ENCODE measurements around the gene GPC6. TPM values are rescaled to one million over a fixed set of nuclear protein-coding genes. Genes with fewer than 3 reads are reported as not detected.

Gene GPC6
- total RNA-seq, 1 donor from 2014 or later = 13.8 TPM

DNA sequence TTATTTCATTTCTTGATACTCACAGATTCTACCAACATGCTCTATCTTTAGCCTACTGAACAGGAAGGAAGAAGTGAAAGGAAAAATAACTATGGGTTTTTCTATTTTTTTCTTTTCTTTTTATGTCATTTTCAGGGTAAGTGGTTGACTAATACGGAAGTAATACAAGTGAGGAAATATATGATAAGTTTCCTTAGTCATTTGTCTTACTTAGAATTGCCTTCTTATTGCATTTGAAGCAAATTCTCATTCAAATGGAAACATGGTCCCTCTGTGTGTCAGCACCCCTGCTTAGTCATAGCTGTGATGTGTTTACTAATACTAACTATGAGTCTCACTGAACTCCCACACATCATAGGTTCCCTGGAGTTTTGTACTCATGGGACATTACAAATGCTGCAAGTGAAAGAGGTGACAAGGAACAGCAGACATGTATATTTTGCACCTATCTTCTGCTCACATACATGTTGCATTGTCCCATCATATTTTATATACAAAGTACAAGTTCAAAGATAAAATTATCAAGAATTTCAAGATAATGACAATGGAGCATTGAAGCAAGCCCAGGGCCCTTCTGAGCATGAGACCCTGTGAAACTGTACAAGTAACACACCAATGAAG is 1192.8 kb downstream of the GPC6 start:
- Histone ChIP-seq H3K36me3 (no peaks in the 10 kb centered on the region), H3K9me3 (no peaks in the 10 kb centered on the region), H3K4me3 (no peak overlapping the region), H3K4me1 (peaks cover 6% of the 10 kb centered on the region), H3K27ac (no peak overlapping the region), H3K27me3 (no peaks in the 10 kb centered on the region)
- TF ChIP-seq POLR2AphosphoS5 (IDR thresholded peaks at IDR 0.05; ENCODE audit: insufficient read depth in 1 of 2, low read depth in 1 of 2) (no peak), POLR2A (IDR thresholded peaks at IDR 0.05) (no peak)
- TF ChIP-seq, protein P1, sequence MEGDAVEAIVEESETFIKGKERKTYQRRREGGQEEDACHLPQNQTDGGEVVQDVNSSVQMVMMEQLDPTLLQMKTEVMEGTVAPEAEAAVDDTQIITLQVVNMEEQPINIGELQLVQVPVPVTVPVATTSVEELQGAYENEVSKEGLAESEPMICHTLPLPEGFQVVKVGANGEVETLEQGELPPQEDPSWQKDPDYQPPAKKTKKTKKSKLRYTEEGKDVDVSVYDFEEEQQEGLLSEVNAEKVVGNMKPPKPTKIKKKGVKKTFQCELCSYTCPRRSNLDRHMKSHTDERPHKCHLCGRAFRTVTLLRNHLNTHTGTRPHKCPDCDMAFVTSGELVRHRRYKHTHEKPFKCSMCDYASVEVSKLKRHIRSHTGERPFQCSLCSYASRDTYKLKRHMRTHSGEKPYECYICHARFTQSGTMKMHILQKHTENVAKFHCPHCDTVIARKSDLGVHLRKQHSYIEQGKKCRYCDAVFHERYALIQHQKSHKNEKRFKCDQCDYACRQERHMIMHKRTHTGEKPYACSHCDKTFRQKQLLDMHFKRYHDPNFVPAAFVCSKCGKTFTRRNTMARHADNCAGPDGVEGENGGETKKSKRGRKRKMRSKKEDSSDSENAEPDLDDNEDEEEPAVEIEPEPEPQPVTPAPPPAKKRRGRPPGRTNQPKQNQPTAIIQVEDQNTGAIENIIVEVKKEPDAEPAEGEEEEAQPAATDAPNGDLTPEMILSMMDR (IDR thresholded peaks at IDR 0.05) = no peak
- intact Hi-C loops (cut with DNase I) = no loop called here
- no peak for DNase-seq (ENCODE audit: extremely low spot score in 2 of 2)

DNA sequence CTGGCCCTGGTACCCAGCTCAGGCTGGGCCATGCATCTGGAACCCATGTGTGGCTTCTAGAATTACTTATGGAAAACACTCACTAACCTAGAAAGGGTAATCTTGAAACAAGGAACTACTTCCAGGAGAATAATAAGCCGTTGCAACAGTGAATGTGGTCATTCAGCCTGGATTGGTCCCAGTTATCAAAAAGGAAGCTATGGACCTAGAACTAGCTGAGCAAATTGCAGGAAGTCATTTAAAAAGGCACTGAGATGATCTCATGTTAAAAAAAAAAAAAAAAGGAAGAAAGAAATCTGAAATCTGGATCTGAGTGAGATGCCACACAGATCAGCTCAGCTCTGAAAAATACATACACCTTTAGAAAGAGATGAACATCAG is 1193.3 kb downstream of the GPC6 start:
- no peak for DNase-seq (ENCODE audit: extremely low spot score in 2 of 2)
- Histone ChIP-seq H3K4me1 (peaks cover 6% of the 10 kb centered on the region), H3K4me3 (no peak overlapping the region), H3K27me3 (no peaks in the 10 kb centered on the region), H3K27ac (no peak overlapping the region), H3K36me3 (no peaks in the 10 kb centered on the region), H3K9me3 (no peaks in the 10 kb centered on the region)
- TF ChIP-seq POLR2A (IDR thresholded peaks at IDR 0.05) (no peak), POLR2AphosphoS5 (IDR thresholded peaks at IDR 0.05; ENCODE audit: insufficient read depth in 1 of 2, low read depth in 1 of 2) (no peak)
- TF ChIP-seq, protein P1 (IDR thresholded peaks at IDR 0.05) = no peak
- intact Hi-C loops (cut with DNase I) = no loop called here

DNA sequence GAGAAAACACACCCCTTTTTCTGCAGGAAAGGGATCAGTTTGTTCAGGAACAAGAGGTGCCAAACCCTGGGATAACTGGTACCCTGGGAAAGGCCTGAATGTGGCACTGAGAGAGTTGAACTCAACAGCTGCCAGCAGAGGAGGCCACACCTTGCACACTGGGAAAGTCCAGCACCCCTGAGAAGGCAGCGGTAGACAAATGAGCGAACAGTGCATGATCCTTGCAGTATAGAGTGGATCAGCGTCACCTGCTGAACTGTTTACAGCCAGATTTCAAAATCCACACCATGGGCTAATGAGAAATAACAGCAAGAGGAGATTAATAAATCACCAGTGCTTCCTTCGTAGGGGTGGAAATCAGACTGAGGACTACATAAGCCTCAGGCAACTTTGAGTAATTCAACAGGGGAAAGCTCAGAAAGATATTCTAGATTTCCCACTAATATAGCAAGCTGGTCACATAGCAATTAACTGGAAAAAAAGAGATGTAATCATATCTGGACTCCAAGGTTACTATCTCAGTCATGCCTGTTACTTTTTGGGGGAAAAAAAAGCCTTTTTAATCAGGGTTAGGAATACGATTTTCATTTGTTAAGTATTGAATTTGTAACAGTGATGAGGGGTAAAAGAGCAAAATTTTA is 1200.8 kb downstream of the GPC6 start:
- Histone ChIP-seq H3K27ac (no peak overlapping the region), H3K4me1 (no peaks in the 10 kb centered on the region), H3K27me3 (no peaks in the 10 kb centered on the region), H3K4me3 (no peak overlapping the region), H3K9me3 (no peaks in the 10 kb centered on the region), H3K36me3 (no peaks in the 10 kb centered on the region)
- TF ChIP-seq POLR2A (IDR thresholded peaks at IDR 0.05) (no peak), POLR2AphosphoS5 (IDR thresholded peaks at IDR 0.05; ENCODE audit: insufficient read depth in 1 of 2, low read depth in 1 of 2) (no peak)
- TF ChIP-seq, protein P1 (IDR thresholded peaks at IDR 0.05) = no peak
- DNase-seq (ENCODE audit: extremely low spot score in 2 of 2) = no peak
- intact Hi-C loops (cut with DNase I) = no loop called here

DNA sequence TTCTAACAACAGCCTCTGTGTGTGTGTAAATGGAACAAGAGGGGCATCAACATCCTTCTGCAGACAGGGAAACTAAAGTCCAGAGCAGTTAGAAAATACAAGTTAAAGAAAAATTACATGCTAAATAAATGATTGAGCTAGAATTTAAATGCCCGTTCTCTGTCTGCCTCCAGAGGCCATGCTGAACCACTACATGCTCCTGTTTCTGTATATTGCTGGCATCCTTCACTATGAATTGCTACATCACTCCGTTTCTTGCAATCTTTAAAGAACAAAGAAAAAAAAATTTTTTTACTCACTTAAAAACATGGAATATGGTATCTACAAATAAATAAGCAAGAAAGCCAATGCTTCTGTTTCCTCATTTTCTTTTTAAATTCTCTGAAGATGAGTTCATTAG is 1205.0 kb downstream of the GPC6 start:
- Histone ChIP-seq H3K27me3 (no peaks in the 10 kb centered on the region), H3K4me1 (no peaks in the 10 kb centered on the region), H3K4me3 (no peak overlapping the region), H3K36me3 (no peaks in the 10 kb centered on the region), H3K27ac (no peak overlapping the region), H3K9me3 (no peaks in the 10 kb centered on the region)
- intact Hi-C loops (cut with DNase I) = loop anchor here (5.0 kb wide), 1 partner anchor 191 kb away; no protein-coding TSS in a partner anchor
- no peak for DNase-seq (ENCODE audit: extremely low spot score in 2 of 2)
- TF ChIP-seq, protein P1 (IDR thresholded peaks at IDR 0.05) = no peak
- no peak for TF ChIP-seq POLR2A (IDR thresholded peaks at IDR 0.05)
- TF ChIP-seq POLR2AphosphoS5 (IDR thresholded peaks at IDR 0.05; ENCODE audit: insufficient read depth in 1 of 2, low read depth in 1 of 2) = no peak

DNA sequence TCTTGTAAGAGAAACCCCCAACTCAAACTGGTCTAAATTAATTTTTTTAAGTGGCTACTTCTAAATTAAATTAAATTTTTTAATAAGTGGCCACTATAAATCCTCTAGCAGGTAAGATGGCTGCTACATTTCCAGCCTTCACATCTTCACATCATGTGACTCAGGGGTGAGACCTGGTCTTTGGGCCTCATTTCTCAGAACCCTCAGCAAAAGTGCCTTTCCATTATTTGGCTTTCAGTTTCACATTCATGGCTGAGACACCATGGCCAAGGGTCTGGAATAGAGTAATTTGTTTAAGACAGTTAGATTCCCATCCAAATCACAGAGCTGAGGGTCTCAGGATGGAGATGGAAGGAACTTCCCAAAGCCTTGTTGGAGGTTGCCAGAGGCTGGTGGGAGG is 1205.4 kb downstream of the GPC6 start:
- H3K4me3 ChIP-seq = no peak overlapping the region
- no peak for DNase-seq (ENCODE audit: extremely low spot score in 2 of 2)
- TF ChIP-seq POLR2AphosphoS5 (IDR thresholded peaks at IDR 0.05; ENCODE audit: insufficient read depth in 1 of 2, low read depth in 1 of 2) = no peak
- TF ChIP-seq POLR2A (IDR thresholded peaks at IDR 0.05) = no peak
- TF ChIP-seq, protein P1 (IDR thresholded peaks at IDR 0.05) = no peak
- intact Hi-C loops (cut with DNase I) = loop anchor here (5.0 kb wide), 1 partner anchor 190 kb away; no protein-coding TSS in a partner anchor
- no peaks in the 10 kb centered on the region for H3K9me3 ChIP-seq
- H3K4me1 ChIP-seq = no peaks in the 10 kb centered on the region
- no peaks in the 10 kb centered on the region for H3K36me3 ChIP-seq
- H3K27me3 ChIP-seq = no peaks in the 10 kb centered on the region
- H3K27ac ChIP-seq = no peak overlapping the region

Data from vagina (tissue), 2 donors.